Raji (cell line): Measurements from ENCODE around the gene DCXR.

Source experiments
- POLR2A ChIP-seq: IDR thresholded peaks from 2 replicates; pipeline ENCODE4 v1.6.1; 2011; ENCODE audit warnings: low read depth, low read length, control low read depth; ENCODE audit not compliant: insufficient read depth

Gene DCXR

GRCh38 chr17:82028246-82028645, 9.3 kb downstream of the DCXR start:
- no peak for TF ChIP-seq POLR2A

- TF ChIP-seq POLR2A, result no peak
Observed at GRCh38 chr17:82025401-82026107, 11.9 kb downstream of the DCXR start.

GRCh38 chr17:82024859-82025258, 12.6 kb downstream of the DCXR start:
- TF ChIP-seq POLR2A, result no peak

GRCh38 chr17:82023447-82024241, 13.9 kb downstream of the DCXR start:
- peak; percentile 43 for TF ChIP-seq POLR2A

GRCh38 chr17:82022981-82023446, 14.5 kb downstream of the DCXR start, which contains the start of gene LRRC45:
LRRC45 (plus strand) TSS chr17:82023305; CDS start chr17:82023644, 339 bp downstream.
- TF ChIP-seq POLR2A, result peak; percentile 12; the same call in 1 of the 2 replicates

- peak; percentile 81 for TF ChIP-seq POLR2A
Observed at GRCh38 chr17:82022310-82022980, 15.1 kb downstream of the DCXR start, which contains the start of gene CENPX. CENPX (minus strand) TSS chr17:82022878; CDS start chr17:82022861, 17 bp downstream.

GRCh38 chr17:82021900-82022309, 15.6 kb downstream of the DCXR start:
- TF ChIP-seq POLR2A, result 0 out of 2 replicates have a peak, but pooled peaks have one; percentile 20

- TF ChIP-seq POLR2A, result no peak
Observed at GRCh38 chr17:82021107-82021899, 16.2 kb downstream of the DCXR start.

GRCh38 chr17:82020572-82021106, 16.9 kb downstream of the DCXR start:
- TF ChIP-seq POLR2A, result no peak

GRCh38 chr17:82019690-82020571, 17.6 kb downstream of the DCXR start:
- TF ChIP-seq POLR2A, result no peak

- no peak for TF ChIP-seq POLR2A
Observed at GRCh38 chr17:82018989-82019689, 18.4 kb downstream of the DCXR start.

- no peak for TF ChIP-seq POLR2A
Observed at GRCh38 chr17:82018152-82018988, 19.1 kb downstream of the DCXR start.
